Stimulated activated naive CD8-positive, alpha-beta T cell treated with anti-CD3 and anti-CD28 coated beads, Interleukin-15, Interleukin-2, amounts not matched to agents 100 ng/mL and 50 ng/mL, for 24 hours (primary cell): ENCODE data around the gene GBF1.
A peak's percentile ranks its signal among the peaks of the same experiment; 100 is the strongest.

Experiments
- H3K27ac Mint-ChIP-seq: one replicate; pipeline ENCODE4 v1.8.0; 2021; ENCODE audit warnings: mild to moderate bottlenecking, mixed read lengths
- H3K27me3 Mint-ChIP-seq: one replicate; pipeline ENCODE4 v1.8.0; 2021; ENCODE audit warnings: mixed read lengths
- H3K36me3 Mint-ChIP-seq: one replicate; pipeline ENCODE4 v1.8.0; 2021; ENCODE audit warnings: low read depth, mixed read lengths
- H3K4me1 Mint-ChIP-seq: one replicate; pipeline ENCODE4 v1.8.0; 2021; ENCODE audit warnings: low read depth, mixed read lengths
- H3K4me3 Mint-ChIP-seq: one replicate; pipeline ENCODE4 v1.8.0; 2021; ENCODE audit warnings: mild to moderate bottlenecking, mixed read lengths
- H3K9me3 Mint-ChIP-seq: one replicate; pipeline ENCODE4 v1.8.0; 2021; ENCODE audit warnings: mixed read lengths

Gene GBF1

DNA sequence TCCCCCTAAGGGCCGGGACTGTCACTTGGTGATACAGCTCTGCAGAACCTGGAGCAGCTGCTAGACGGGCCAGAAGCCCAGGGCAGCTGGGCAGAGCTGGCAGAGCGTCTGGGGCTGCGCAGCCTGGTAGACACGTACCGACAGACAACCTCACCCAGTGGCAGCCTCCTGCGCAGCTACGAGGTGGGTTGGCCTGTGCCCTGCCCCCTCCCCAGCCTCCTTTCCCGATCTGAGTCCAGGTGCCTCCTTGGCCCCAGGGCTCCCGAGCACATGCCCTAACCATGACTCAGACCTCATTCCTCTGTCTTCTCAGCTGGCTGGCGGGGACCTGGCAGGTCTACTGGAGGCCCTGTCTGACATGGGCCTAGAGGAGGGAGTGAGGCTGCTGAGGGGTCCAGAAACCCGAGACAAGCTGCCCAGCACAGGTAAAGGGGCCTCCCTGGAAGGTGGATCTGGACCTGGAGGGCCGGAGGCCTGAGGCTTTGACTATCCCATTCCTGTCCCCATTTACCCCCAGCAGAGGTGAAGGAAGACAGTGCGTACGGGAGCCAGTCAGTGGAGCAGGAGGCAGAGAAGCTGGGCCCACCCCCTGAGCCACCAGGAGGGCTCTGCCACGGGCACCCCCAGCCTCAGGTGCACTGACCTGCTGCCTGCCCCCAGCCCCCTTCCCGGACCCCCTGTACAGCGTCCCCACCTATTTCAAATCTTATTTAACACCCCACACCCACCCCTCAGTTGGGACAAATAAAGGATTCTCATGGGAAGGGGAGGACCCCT, 156.6 kb downstream of the GBF1 start:
- Mint-ChIP-seq H3K27ac (peak overlapping the region; percentile 11), H3K4me1 (peaks cover 31% of the 10 kb centered on the region), H3K27me3 (no peaks in the 10 kb centered on the region), H3K9me3 (no peaks in the 10 kb centered on the region), H3K36me3 (peaks cover 44% of the 10 kb centered on the region), H3K4me3 (no peak overlapping the region)

DNA sequence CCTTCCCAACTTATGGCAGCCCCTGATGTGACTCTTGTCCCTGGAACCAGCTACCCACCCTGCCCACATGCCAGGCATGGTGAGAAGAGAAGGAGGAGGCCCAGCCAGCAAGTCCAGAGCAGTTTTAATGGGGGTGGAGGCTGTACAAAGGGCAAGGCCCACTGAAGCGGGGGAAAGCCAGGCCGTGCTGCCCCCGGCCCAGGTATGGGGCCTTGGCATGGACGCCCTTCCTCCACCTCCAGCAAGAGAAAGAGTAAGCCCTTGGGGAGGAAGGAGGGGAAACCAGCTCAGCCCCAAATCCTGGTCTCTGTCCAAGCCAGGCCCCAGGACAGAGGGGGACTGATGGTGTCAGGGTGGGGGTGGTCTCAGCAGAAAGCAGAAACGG, 157.2 kb downstream of the GBF1 start:
- peaks cover 40% of the 10 kb centered on the region for H3K36me3 Mint-ChIP-seq
- H3K4me1 Mint-ChIP-seq: peaks cover 27% of the 10 kb centered on the region
- no peaks in the 10 kb centered on the region for H3K9me3 Mint-ChIP-seq
- H3K27me3 Mint-ChIP-seq: no peaks in the 10 kb centered on the region
- no peak overlapping the region for H3K27ac Mint-ChIP-seq
- no peak overlapping the region for H3K4me3 Mint-ChIP-seq

DNA sequence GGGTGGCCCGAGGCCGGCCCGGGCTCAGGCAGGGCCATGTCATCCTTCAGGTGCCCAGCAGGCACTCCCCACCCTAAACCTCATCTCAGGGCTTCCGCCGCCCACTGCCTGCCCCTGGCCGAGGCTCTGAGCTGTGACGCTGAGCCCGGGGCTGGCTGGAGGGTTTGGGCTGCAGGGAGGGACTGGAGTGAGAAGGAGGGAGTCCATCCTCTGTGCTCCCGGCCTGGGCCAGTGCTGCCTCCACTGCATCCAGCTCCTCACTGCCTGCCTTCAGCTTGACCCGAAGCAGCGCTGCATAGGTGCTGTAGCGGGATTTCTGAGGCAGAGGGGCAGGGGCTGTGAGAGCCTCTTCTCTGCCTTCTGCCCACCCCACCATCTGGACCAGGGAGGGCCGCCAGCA, 157.8 kb downstream of the GBF1 start:
- Mint-ChIP-seq H3K9me3 (no peaks in the 10 kb centered on the region), H3K36me3 (peaks cover 33% of the 10 kb centered on the region), H3K27ac (no peak overlapping the region), H3K27me3 (peaks cover under 1% of the 10 kb centered on the region), H3K4me1 (peaks cover 23% of the 10 kb centered on the region), H3K4me3 (no peak overlapping the region)

DNA sequence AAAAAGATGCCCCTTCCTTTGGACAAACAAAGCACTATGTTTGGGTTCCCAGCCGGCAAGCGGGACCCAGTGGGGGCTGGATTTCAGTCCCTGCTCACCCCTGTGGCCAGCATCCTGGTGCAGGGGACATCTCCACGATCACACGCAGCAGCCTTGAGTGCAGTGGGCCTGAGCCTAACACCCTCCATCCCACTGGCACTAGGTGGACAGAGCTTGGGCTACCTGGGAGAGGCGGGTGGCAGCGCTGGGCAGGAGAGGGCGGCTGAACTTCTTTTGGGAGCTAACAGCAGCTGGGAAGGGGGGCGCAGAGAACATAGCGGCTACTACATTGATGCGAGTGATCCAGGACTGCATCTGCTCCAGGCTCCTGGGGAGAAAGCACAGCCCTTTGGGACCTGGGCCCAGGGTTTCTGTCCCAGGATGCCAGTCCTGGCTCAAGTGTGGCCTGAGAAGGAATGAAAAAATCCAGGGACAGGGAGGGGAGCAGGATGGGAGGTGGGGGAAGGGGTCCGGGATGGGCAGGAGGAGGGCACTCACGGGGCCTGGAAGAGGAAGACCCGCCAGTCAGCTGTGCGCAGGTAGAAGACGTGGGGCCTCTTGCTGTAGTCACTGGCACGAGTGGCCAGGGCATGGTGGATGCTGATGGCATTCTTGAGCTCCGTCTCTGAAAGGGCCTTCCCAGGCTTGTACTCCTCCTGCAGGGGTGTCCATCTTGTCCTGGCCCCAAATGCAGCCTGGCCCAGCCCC, 159.2 kb downstream of the GBF1 start:
- Mint-ChIP-seq H3K27me3 (peaks cover 5% of the 10 kb centered on the region), H3K36me3 (peaks cover 24% of the 10 kb centered on the region), H3K9me3 (no peaks in the 10 kb centered on the region), H3K27ac (peak overlapping the region; percentile 68), H3K4me3 (no peak overlapping the region), H3K4me1 (peaks cover 21% of the 10 kb centered on the region)

DNA sequence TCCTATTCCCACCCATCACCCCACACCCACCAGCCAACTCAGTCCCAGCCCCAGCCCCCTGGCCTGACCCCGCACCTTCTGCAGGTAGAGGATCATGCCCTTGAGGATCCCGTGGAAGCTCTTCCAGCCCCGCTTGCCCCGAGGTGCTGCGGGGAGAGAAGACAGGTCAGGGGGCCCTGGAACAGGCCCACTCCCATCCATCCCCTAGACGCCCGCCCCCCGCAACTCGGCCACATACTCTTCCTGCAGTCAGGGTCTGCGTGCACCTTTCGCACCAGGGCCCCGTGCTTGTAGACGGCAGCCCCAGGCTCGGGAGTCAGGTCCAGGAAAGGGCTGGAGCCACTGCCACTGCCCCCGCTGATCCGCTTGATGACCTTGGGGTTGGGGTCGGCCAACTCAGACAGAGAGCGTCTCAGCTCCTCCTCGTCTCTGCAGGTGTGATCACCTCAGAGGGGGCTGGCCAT, 159.8 kb downstream of the GBF1 start:
- H3K9me3 Mint-ChIP-seq: no peaks in the 10 kb centered on the region

DNA sequence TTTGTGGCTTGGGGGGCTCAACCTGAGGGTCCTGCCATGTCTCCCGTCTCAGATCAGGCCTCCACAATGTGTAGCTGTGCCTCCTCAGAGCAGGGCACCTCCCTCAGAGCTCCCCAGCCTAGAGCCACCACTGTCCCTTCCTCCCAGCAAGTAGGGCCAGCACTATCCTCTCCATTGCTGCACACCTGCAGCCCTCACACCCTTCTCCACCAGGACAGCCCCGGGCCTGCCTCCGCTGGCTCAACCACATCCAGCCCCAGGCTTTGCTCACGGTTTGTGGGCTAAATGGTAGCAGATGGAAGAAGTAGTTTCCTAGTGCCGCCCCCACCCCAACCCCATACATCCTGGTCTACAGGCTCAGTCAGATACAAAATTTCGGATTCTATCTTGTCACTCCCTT, 160.3 kb downstream of the GBF1 start:
- peaks cover 17% of the 10 kb centered on the region for H3K4me1 Mint-ChIP-seq
- no peaks in the 10 kb centered on the region for H3K9me3 Mint-ChIP-seq
- H3K27me3 Mint-ChIP-seq: peaks cover 11% of the 10 kb centered on the region
- peak overlapping the region; percentile 43 for H3K27ac Mint-ChIP-seq
- peak overlapping the region; percentile 17 for H3K4me3 Mint-ChIP-seq
- H3K36me3 Mint-ChIP-seq: peaks cover 13% of the 10 kb centered on the region

More for the DNA sequence above, 159.8 kb downstream of the GBF1 start:
- no peak overlapping the region for H3K27ac Mint-ChIP-seq
- H3K27me3 Mint-ChIP-seq: peaks cover 11% of the 10 kb centered on the region
- H3K4me1 Mint-ChIP-seq: peaks cover 21% of the 10 kb centered on the region
- H3K36me3 Mint-ChIP-seq: peaks cover 17% of the 10 kb centered on the region
- H3K4me3 Mint-ChIP-seq: no peak overlapping the region

DNA sequence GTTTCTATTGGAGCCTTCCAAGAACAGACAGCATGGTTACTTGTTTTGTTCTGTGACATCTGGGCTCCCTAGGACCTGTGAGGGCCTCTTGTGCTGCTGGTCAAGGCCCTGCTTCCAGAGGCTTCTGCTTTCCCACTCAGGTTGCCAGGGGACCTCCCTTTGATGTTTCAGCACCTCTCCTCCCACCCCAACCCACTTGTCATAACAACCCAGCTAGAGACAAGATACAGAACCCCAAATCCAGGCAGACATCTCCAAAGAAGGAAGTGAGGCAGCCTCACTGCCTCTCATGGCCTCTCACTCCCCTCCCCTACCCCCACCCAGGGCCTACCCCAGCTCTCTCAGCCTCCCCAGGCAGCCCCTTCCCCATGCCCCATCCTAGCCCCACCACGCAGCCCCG, 161.5 kb downstream of the GBF1 start:
- Mint-ChIP-seq H3K27me3 (peaks cover 20% of the 10 kb centered on the region), H3K4me1 (peaks cover 25% of the 10 kb centered on the region), H3K27ac (no peak overlapping the region), H3K9me3 (no peaks in the 10 kb centered on the region), H3K4me3 (no peak overlapping the region), H3K36me3 (peaks cover 5% of the 10 kb centered on the region)

DNA sequence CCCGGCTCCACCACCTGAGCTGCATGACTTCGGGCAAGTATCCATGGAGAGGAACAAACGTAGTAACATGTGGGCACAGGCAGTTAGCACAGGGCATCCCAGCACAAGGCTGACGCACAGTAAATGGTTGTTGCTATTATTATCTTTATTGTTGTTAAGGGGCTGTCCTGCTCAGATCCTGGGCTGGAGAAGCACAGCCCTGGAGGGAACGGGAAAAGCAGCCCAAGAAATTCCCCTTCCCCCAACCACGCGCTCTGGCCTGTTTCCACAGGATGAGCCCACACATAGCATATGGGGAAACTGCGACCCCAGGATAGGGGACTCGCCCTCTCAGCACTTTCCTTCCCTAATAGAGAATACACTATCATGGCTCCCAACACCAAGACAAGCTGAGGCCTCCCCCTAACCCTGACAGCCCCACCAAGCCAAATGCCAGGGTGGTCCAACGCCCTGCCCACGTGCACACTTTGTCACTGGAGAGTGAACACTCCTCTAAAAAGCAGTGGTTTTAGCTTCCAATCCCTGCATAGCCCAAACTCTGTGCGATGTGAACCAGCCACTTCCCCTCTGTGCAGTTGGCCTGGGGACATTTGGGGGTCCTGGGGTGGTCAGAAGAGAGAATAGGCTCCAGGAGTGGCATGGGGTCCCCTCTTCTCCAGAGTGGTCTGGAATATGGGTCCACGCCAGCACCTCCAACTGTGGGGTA, 162.2 kb downstream of the GBF1 start:
- H3K9me3 Mint-ChIP-seq: no peaks in the 10 kb centered on the region
- H3K36me3 Mint-ChIP-seq: peaks cover under 1% of the 10 kb centered on the region
- no peak overlapping the region for H3K27ac Mint-ChIP-seq
- H3K4me3 Mint-ChIP-seq: peak overlapping the region; percentile 63
- peaks cover 24% of the 10 kb centered on the region for H3K27me3 Mint-ChIP-seq
- peaks cover 27% of the 10 kb centered on the region for H3K4me1 Mint-ChIP-seq

DNA sequence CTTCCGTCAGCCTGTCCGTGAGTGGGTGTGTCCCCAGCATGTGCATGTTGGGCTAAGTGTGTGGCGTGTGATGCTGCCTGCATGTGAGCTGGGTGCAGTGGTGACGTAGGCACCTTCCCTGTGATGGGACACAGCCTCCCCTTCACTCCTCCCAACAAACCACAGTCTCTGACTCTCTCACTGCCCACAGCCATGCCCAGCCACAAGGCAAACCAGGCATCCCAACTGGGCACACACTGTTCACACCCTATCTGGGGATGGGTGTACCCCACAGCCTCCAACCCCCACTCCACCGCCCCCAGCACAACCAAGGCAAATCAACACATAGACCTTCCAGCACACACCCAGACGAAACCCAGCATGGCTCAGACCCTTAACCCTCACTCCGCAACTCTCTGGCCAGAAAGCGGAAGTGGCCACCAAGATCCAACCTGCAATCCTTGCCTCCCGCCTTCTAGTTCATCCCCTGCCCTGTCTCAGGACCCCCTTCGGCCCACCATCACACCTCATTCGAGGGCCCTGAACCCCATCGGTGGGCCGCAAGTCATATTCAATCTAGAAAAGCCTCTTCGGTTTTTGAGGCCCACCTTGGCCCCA, 162.9 kb downstream of the GBF1 start:
- Mint-ChIP-seq H3K36me3 (no peaks in the 10 kb centered on the region), H3K9me3 (no peaks in the 10 kb centered on the region), H3K27ac (peak overlapping the region; percentile 43), H3K27me3 (peaks cover 24% of the 10 kb centered on the region), H3K4me1 (peaks cover 33% of the 10 kb centered on the region), H3K4me3 (peak overlapping the region; percentile 63)

DNA sequence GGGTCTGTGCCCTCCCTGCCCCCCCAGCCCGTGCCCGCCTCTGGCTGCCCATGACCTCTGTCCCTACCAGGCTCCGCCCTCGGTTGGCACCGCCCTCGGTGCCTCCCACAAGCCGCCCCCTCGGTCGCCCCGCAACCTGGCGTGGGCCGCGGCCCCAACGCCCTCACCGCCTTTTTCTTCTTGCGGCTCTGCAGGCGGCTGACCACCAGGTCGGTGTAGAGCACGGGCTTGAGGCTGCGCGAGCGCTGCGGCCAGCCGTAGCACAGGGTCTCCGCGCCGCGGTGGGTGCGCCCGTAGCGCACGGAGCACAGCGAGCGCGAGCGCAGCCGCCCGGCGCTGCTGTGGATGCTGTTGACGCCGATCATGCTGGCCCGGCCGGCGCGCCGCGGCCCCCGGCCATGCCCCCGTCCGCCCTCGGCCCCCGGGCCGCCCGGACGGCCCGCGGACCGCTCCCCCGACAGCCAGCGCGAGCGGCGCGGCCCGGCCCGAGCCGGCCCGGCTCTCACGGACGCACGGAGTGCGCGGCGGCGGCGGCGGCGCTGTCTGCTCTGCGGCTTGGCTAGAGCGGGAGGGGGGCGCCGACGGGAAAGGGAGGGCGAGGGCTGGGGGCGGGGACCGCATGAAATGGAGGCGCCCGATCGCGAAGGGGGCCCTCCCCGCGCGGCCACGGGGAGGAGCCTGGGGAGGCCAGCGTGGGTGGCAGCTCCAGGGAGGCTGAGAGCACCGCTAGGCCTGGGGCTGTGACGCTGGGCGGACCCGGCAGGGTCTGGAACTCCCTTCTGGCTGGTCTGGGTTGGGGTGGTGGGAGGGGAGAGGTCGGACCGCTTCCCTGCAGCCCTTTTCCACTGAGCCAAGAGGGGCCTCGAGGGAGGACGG, 163.6 kb downstream of the GBF1 start:
- peak overlapping the region; percentile 83 for H3K4me3 Mint-ChIP-seq
- H3K36me3 Mint-ChIP-seq: no peaks in the 10 kb centered on the region
- H3K4me1 Mint-ChIP-seq: peaks cover 36% of the 10 kb centered on the region
- no peaks in the 10 kb centered on the region for H3K9me3 Mint-ChIP-seq
- H3K27ac Mint-ChIP-seq: peak overlapping the region; percentile 82
- H3K27me3 Mint-ChIP-seq: peaks cover 24% of the 10 kb centered on the region

DNA sequence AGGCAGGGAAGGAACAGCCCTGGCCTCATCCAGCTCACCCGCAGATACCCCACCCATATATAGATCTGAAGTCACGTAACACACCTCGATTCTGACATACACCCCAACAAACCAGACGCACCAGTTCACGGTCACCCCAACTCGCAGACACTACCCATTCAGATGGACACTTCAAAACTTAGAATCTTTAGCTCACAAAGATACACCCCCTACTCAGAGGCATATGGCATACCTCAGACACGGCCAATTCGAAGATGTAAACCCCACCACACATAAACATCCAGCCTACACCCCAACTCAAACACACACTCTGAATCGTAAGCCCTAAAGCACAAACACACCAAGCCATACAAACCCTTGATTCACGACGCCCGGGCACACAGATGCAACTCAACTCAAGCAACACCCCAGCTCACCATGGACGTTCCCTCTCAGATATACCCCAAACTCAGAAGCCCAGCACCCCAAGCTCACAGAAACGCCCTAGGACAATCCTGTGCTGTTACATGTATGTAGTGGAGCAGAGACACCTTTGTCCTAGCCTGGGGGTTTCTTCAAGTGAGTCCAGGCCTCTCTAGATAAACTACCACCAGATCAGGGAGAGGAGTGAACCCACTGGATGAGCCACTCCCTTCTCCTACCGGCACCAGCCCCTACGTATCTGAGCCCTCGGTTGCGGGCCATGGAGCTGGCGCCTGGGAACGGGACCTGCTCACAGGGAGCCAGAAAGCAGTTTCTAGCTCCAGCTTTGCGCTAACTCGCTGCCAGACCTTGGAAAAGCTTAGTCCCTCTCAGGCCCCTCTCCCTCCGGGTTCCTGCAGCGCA, 164.5 kb downstream of the GBF1 start:
- H3K27me3 Mint-ChIP-seq: peaks cover 28% of the 10 kb centered on the region
- peak overlapping the region; percentile 83 for H3K4me3 Mint-ChIP-seq
- peak overlapping the region; percentile 82 for H3K27ac Mint-ChIP-seq
- H3K4me1 Mint-ChIP-seq: peaks cover 36% of the 10 kb centered on the region
- no peaks in the 10 kb centered on the region for H3K9me3 Mint-ChIP-seq
- no peaks in the 10 kb centered on the region for H3K36me3 Mint-ChIP-seq

DNA sequence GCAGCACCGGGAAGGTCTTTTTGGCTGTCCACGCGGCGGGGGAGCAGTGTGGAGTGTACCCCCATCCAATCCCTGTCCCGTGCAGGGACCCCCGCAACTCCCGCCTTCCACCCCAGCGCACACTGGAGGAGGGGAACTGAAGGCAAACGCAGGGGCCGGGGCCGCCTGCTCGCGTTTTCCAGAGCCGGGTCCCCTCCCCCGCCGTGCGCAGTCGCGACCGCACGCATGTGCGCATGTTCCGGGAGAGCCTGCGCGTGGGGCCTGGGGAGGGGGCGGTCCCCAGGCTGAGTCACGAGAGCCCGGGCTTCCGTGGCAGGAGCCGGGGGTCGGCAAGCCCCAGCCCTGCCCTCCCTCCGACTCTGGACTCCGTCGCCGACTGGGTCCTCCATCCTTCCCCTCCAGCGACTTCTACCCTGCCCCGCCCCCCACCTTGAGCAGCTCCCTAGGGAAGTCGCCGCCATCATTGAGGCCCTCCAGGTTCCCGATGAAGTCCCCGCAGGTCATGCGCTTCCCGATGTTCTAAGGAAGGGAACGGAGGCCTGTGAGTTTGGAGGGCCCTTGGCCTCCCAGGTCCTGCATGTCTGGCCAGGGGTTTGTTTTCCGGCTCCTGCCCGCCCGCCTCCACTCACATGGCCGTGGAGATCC, 165.2 kb downstream of the GBF1 start:
- H3K27me3 Mint-ChIP-seq: peaks cover 29% of the 10 kb centered on the region
- peak overlapping the region; percentile 83 for H3K4me3 Mint-ChIP-seq
- H3K4me1 Mint-ChIP-seq: peaks cover 36% of the 10 kb centered on the region
- peak overlapping the region; percentile 85 for H3K27ac Mint-ChIP-seq
- H3K9me3 Mint-ChIP-seq: no peaks in the 10 kb centered on the region
- no peaks in the 10 kb centered on the region for H3K36me3 Mint-ChIP-seq
